ENCODE results near the gene OBP2B. TPM values are rescaled to one million over a fixed set of nuclear protein-coding genes. Genes with fewer than 3 reads are reported as not detected.
"Not testable (repeated sequence)": the region's sequence is repeated elsewhere in the genome, so short reads cannot be mapped to it uniquely, and the experiment has no call there.

The OBP2B gene
- total RNA-seq, 1 experiment from 2014 or later, result not detected

GRCh38 chr9:133221994-133222393, 12.9 kb upstream of the OBP2B start:
- H3K9me2 ChIP-seq (replicated peaks; ENCODE audit: insufficient read depth, low read length); H3K4me3 ChIP-seq (ENCODE audit: low read length); H3K27me3 ChIP-seq (ENCODE audit: low read length); H2AFZ ChIP-seq (ENCODE audit: low read length); H3K9ac ChIP-seq (ENCODE audit: low read length); H3K79me2 ChIP-seq (ENCODE audit: low read length); H3K4me2 ChIP-seq (ENCODE audit: low read depth, low read length, poor library complexity, severe bottlenecking); H4K20me1 ChIP-seq (ENCODE audit: insufficient read depth, low read depth, low read length); DNase-seq; H3K9me3 ChIP-seq (ENCODE audit: low read length); H3K36me3 ChIP-seq (ENCODE audit: insufficient read depth, low read length); H3K4me1 ChIP-seq (ENCODE audit: low read length); H3K27ac ChIP-seq (ENCODE audit: low read length): not testable (repeated sequence)

GRCh38 chr9:133221177-133221809, 12.2 kb upstream of the OBP2B start:
- Histone ChIP-seq H3K4me1 (ENCODE audit: low read length) (peaks cover 8% of the 10 kb centered on the region), H3K9ac (ENCODE audit: low read length) (no peak overlapping the region), H3K27me3 (ENCODE audit: low read length) (no peaks in the 10 kb centered on the region), H3K36me3 (ENCODE audit: insufficient read depth, low read length) (no peaks in the 10 kb centered on the region), H3K9me3 (ENCODE audit: low read length) (no peaks in the 10 kb centered on the region), H3K79me2 (ENCODE audit: low read length) (no peaks in the 10 kb centered on the region), H3K27ac (ENCODE audit: low read length) (no peak overlapping the region), H2AFZ (ENCODE audit: low read length) (no peak overlapping the region), H3K4me3 (ENCODE audit: low read length) (no peak overlapping the region), H4K20me1 (ENCODE audit: insufficient read depth, low read depth, low read length) (no peaks in the 10 kb centered on the region), H3K4me2 (ENCODE audit: low read depth, low read length, poor library complexity, severe bottlenecking) (no peak overlapping the region), H3K9me2 (replicated peaks; ENCODE audit: insufficient read depth, low read length) (no peaks in the 10 kb centered on the region)
- DNase-seq, result no peak

GRCh38 chr9:133218049-133218975, 9.3 kb upstream of the OBP2B start:
- not testable (repeated sequence) for H3K9me3 ChIP-seq (ENCODE audit: low read length); H3K4me1 ChIP-seq (ENCODE audit: low read length); H2AFZ ChIP-seq (ENCODE audit: low read length); DNase-seq; H4K20me1 ChIP-seq (ENCODE audit: insufficient read depth, low read depth, low read length); H3K27ac ChIP-seq (ENCODE audit: low read length); H3K4me2 ChIP-seq (ENCODE audit: low read depth, low read length, poor library complexity, severe bottlenecking); H3K4me3 ChIP-seq (ENCODE audit: low read length); H3K9me2 ChIP-seq (replicated peaks; ENCODE audit: insufficient read depth, low read length); H3K79me2 ChIP-seq (ENCODE audit: low read length); H3K36me3 ChIP-seq (ENCODE audit: insufficient read depth, low read length); H3K27me3 ChIP-seq (ENCODE audit: low read length); H3K9ac ChIP-seq (ENCODE audit: low read length)

GRCh38 chr9:133217333-133217988, 8.4 kb upstream of the OBP2B start:
- not testable (repeated sequence) for H3K4me2 ChIP-seq (ENCODE audit: low read depth, low read length, poor library complexity, severe bottlenecking); H2AFZ ChIP-seq (ENCODE audit: low read length); DNase-seq; H3K27me3 ChIP-seq (ENCODE audit: low read length); H3K36me3 ChIP-seq (ENCODE audit: insufficient read depth, low read length); H3K4me1 ChIP-seq (ENCODE audit: low read length); H3K4me3 ChIP-seq (ENCODE audit: low read length); H3K9me2 ChIP-seq (replicated peaks; ENCODE audit: insufficient read depth, low read length); H4K20me1 ChIP-seq (ENCODE audit: insufficient read depth, low read depth, low read length); H3K79me2 ChIP-seq (ENCODE audit: low read length); H3K27ac ChIP-seq (ENCODE audit: low read length); H3K9ac ChIP-seq (ENCODE audit: low read length); H3K9me3 ChIP-seq (ENCODE audit: low read length)

GRCh38 chr9:133214276-133214675, 5.2 kb upstream of the OBP2B start:
- H3K4me3 ChIP-seq (ENCODE audit: low read length); DNase-seq; H4K20me1 ChIP-seq (ENCODE audit: insufficient read depth, low read depth, low read length); H3K36me3 ChIP-seq (ENCODE audit: insufficient read depth, low read length); H3K4me2 ChIP-seq (ENCODE audit: low read depth, low read length, poor library complexity, severe bottlenecking); H3K79me2 ChIP-seq (ENCODE audit: low read length); H3K9me3 ChIP-seq (ENCODE audit: low read length); H3K27me3 ChIP-seq (ENCODE audit: low read length); H3K9me2 ChIP-seq (replicated peaks; ENCODE audit: insufficient read depth, low read length); H3K9ac ChIP-seq (ENCODE audit: low read length); H3K27ac ChIP-seq (ENCODE audit: low read length); H2AFZ ChIP-seq (ENCODE audit: low read length); H3K4me1 ChIP-seq (ENCODE audit: low read length): not testable (repeated sequence)

GRCh38 chr9:133210609-133211008, 1.6 kb upstream of the OBP2B start:
- Histone ChIP-seq H3K4me3 (ENCODE audit: low read length) (no peak overlapping the region), H3K4me2 (ENCODE audit: low read depth, low read length, poor library complexity, severe bottlenecking) (no peak overlapping the region), H2AFZ (ENCODE audit: low read length) (no peak overlapping the region), H4K20me1 (ENCODE audit: insufficient read depth, low read depth, low read length) (no peaks in the 10 kb centered on the region), H3K9me3 (ENCODE audit: low read length) (no peaks in the 10 kb centered on the region), H3K27ac (ENCODE audit: low read length) (no peak overlapping the region), H3K9me2 (replicated peaks; ENCODE audit: insufficient read depth, low read length) (no peaks in the 10 kb centered on the region), H3K79me2 (ENCODE audit: low read length) (no peaks in the 10 kb centered on the region), H3K27me3 (ENCODE audit: low read length) (0 out of 2 replicates have a peak, but pooled peaks cover 3% of the 10 kb centered on the region), H3K4me1 (ENCODE audit: low read length) (no peaks in the 10 kb centered on the region), H3K9ac (ENCODE audit: low read length) (no peak overlapping the region), H3K36me3 (ENCODE audit: insufficient read depth, low read length) (no peaks in the 10 kb centered on the region)
- no peak for DNase-seq

GRCh38 chr9:133210202-133210532, 1.1 kb upstream of the OBP2B start:
- H3K36me3 ChIP-seq (ENCODE audit: insufficient read depth, low read length), result no peaks in the 10 kb centered on the region
- no peaks in the 10 kb centered on the region for H4K20me1 ChIP-seq (ENCODE audit: insufficient read depth, low read depth, low read length)
- H2AFZ ChIP-seq (ENCODE audit: low read length), result no peak overlapping the region
- no peak overlapping the region for H3K4me3 ChIP-seq (ENCODE audit: low read length)
- no peaks in the 10 kb centered on the region for H3K9me3 ChIP-seq (ENCODE audit: low read length)
- H3K27me3 ChIP-seq (ENCODE audit: low read length), result 0 out of 2 replicates have a peak, but pooled peaks cover 3% of the 10 kb centered on the region
- no peak overlapping the region for H3K4me2 ChIP-seq (ENCODE audit: low read depth, low read length, poor library complexity, severe bottlenecking)
- H3K27ac ChIP-seq (ENCODE audit: low read length), result no peak overlapping the region
- no peak overlapping the region for H3K9ac ChIP-seq (ENCODE audit: low read length)
- no peaks in the 10 kb centered on the region for H3K9me2 ChIP-seq (replicated peaks; ENCODE audit: insufficient read depth, low read length)
- no peak for DNase-seq
- no peaks in the 10 kb centered on the region for H3K79me2 ChIP-seq (ENCODE audit: low read length)
- H3K4me1 ChIP-seq (ENCODE audit: low read length), result no peaks in the 10 kb centered on the region

All from Karpas-422 (cell line).